ENCODE results near the gene TCEAL1.
A peak's percentile ranks its signal among the peaks of the same experiment; 100 is the strongest.
"Not testable (repeated sequence)": the region's sequence is repeated elsewhere in the genome, so short reads cannot be mapped to it uniquely, and the experiment has no call there.

Gene TCEAL1

GRCh38 chrX:103628386-103629317, at the start of gene TCEAL1:
TCEAL1 (plus strand) TSS chrX:103628975; CDS start chrX:103629917, 942 bp downstream.
- peak; percentile 7 for DNase-seq

- no peak for DNase-seq
These were observed 44.2 kb upstream of the TCEAL1 start for GRCh38 chrX:103584596-103584995.

GRCh38 chrX:103585411-103586313, 43.1 kb upstream of the TCEAL1 start, which contains the start of gene TCEAL4:
TCEAL4 (plus strand) TSS chrX:103585515; CDS start chrX:103586676, 1,161 bp downstream.
- DNase-seq = no peak

- DNase-seq = no peak
These were observed 42.5 kb upstream of the TCEAL1 start for GRCh38 chrX:103586314-103586646.

- DNase-seq = no peak
These were observed 42.1 kb upstream of the TCEAL1 start for GRCh38 chrX:103586659-103587058.

- not testable (repeated sequence) for DNase-seq
These were observed 36.5 kb upstream of the TCEAL1 start for GRCh38 chrX:103592295-103592694.

GRCh38 chrX:103595202-103595601, 33.6 kb upstream of the TCEAL1 start:
- DNase-seq = not testable (repeated sequence)

GRCh38 chrX:103607364-103608305, 21.1 kb upstream of the TCEAL1 start, which contains the start of gene TCEAL3:
TCEAL3 (plus strand) TSS chrX:103607963; CDS start chrX:103609065, 1,102 bp downstream.
- DNase-seq = no peak

GRCh38 chrX:103608306-103608963, 20.3 kb upstream of the TCEAL1 start:
- no peak for DNase-seq

- no peak for DNase-seq
These were observed 18.5 kb upstream of the TCEAL1 start for GRCh38 chrX:103610282-103610681.

GRCh38 chrX:103613362-103613890, 15.3 kb upstream of the TCEAL1 start:
- no peak for DNase-seq

GRCh38 chrX:103614999-103615398, 13.8 kb upstream of the TCEAL1 start:
- DNase-seq = no peak

- no peak for DNase-seq
These were observed 12.9 kb upstream of the TCEAL1 start for GRCh38 chrX:103615781-103616371.

- DNase-seq = no peak
These were observed 12.0 kb upstream of the TCEAL1 start for GRCh38 chrX:103616676-103617186.

GRCh38 chrX:103624111-103624510, 4.7 kb upstream of the TCEAL1 start:
- DNase-seq = no peak

GRCh38 chrX:103626855-103627254, 1.9 kb upstream of the TCEAL1 start:
- no peak for DNase-seq

- no peak for DNase-seq
These were observed 769 bp downstream of the TCEAL1 start for GRCh38 chrX:103629318-103630170.

GRCh38 chrX:103630171-103630511, 1.4 kb downstream of the TCEAL1 start:
- no peak for DNase-seq

- no peak for DNase-seq
These were observed 2.4 kb downstream of the TCEAL1 start for GRCh38 chrX:103631145-103631544.

GRCh38 chrX:103635436-103635835, 6.7 kb downstream of the TCEAL1 start:
- DNase-seq = no peak

Measured in NCI-H187 treated with DMSO at 0.1 percent for 48 hours (cell line).